Globus pallidus (tissue), 1 donor: ENCODE measurements around the gene ST6GALNAC6.
"Not testable (repeated sequence)": the region's sequence is repeated elsewhere in the genome, so short reads cannot be mapped to it uniquely, and the experiment has no call there.

ENCODE experiments used
- DNase-seq: peaks from one replicate; pipeline ENCODE4 v3.0.0-alpha.2; 2015; ENCODE audit warnings: low spot score

Gene ST6GALNAC6

GRCh38 chr9:127893392-127893791 lies 6.0 kb downstream of the ST6GALNAC6 start:
- no peak for DNase-seq

- DNase-seq, result no peak
These were observed 6.6 kb downstream of the ST6GALNAC6 start for GRCh38 chr9:127892831-127893230.

DNA sequence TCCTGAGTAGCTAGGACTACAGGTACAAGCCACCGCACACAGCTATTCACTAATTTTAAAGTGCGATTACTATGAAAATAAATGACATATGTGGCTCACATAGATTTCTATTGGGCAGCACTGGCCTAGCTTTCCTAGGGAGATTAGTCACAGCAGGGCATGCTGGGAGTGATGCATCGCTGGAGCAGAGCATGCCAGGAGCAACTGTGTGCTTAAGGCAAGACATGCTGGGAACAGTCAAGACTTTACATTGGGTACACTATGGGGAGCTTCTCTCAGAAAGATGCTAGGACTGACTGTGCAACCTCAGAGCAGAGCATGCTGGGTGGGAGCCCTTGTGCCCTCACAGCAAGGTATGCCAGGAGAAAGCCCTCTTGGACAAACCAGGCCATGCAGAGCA lies 9.3 kb downstream of the ST6GALNAC6 start:
- no peak for DNase-seq

DNA sequence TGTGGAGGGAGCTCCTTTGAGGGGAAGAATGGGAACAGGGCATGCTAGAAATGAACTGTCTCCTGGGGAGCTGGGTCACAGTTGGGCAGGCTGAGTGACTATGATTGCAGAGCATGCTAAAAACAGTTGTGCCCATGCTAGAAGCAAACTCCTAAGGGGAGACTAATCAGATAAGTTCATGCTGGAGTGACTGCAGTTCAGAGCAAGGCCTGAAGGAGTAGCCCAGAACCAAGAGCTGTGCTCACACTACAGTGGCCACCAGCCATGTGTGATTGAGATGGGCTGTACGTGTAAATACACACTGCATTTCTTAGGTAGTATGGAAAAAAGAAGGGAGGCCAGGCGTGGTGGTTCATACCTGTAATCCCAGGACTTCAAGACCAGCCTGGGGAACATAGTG lies 11.6 kb downstream of the ST6GALNAC6 start:
- no peak for DNase-seq

- DNase-seq, result no peak
These were observed 12.9 kb downstream of the ST6GALNAC6 start for GRCh38 chr9:127886401-127886972.

- no peak for DNase-seq
These were observed 13.7 kb downstream of the ST6GALNAC6 start for GRCh38 chr9:127885508-127886281.

DNA sequence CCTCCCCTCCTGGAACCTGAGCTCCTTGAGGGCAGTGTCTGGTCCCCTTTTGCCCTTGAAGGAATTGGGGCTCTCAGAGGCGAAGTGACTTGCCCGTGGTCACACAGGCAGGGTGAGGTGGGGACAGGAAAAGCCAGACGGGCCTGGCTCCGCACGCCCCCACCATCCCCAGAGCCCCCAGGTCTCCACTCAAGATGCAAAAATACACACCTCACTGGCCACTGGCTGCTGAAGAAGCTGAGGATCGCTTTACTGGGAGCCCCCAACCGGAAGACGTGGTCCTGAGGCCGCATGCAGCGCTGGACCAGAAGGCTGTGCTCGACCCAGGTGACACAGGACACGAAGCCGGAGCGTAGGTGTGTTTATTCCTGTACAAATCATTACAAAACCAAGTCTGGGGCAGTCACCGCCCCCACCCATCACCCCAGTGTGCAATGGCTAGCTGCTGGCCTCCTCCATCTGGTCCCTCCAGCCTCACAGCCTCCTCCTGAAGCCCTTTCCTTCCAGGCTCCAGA lies 14.4 kb downstream of the ST6GALNAC6 start:
- DNase-seq, result no peak

GRCh38 chr9:127884427-127884911 lies 14.9 kb downstream of the ST6GALNAC6 start:
- no peak for DNase-seq

DNA sequence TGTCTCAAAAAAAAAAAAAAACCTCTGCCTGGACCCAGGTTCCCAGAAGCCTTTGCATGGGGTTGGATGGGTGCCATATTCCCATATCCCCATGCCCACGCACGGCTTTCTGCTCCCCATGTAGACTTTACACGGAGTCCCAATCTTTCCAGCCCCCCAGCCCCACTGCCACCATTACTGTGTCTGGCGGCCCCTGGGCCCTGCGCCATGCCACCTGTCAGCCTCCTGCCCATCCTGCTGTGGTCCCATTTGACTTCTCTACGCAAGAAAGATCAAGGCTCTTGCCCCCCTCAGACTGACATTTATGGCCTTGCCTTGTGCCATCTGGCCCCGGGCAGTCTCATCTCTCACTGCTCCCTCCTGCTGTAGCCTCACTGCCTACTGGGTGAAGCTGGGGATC lies 15.4 kb downstream of the ST6GALNAC6 start:
- no peak for DNase-seq

DNA sequence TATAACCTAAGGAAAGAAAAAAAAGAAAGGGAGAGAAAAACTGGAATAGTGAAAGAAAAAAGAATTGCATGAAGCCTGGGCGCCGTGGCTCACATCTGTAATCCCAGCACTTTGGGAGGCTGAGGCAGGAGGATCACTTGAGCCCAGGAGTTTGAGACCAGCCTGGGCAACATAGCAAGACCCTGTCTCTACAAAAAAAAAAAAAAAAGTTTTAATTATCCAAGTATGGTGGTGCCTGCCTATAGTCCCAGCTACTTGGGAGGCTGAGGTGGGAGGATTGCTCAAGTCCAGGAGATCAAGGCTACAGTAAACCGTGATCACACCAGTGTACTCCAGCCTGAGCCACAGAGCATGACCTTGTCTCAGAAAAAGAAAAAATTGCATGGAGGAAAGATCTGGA lies 17.7 kb downstream of the ST6GALNAC6 start:
- not testable (repeated sequence) for DNase-seq

GRCh38 chr9:127880143-127880542 lies 19.3 kb downstream of the ST6GALNAC6 start:
- no peak for DNase-seq

- DNase-seq, result no peak
These were observed 20.6 kb downstream of the ST6GALNAC6 start for GRCh38 chr9:127878652-127879390.

DNA sequence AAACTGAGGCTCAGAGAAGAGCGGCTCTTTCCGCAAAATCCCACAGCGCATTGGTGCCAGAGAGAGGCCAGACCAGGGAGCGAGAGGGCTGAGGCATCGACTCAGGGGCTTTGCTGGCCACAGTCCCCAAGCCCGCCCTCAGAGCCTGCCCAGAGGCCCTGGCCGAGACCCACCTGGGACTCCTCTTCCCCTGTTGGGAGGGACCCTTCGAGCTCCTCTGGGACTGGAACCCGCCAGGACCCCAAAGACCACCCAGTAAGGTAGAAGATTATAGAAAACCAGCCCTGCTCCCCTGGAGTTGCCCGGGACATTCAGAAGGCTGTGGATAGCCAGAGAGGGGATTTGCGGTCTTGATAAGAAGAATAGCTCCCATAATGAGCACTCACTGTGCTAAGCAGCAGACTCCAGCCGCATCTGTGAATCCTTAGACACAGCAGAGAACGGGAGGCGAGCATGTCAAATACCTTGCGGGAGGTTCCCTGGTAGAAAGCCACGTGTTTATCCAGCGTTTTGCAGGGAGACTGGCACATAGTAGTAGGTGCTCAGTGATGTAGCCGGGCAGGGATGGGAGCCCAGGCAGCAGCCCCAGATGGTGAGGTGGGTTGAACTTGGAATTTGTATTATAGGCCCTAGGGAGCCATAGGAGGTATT lies 21.3 kb downstream of the ST6GALNAC6 start:
- DNase-seq, result no peak

GRCh38 chr9:127877566-127877998 lies 21.8 kb downstream of the ST6GALNAC6 start, which contains the start of gene AK1:
Gene AK1, minus strand, starts transcription at chr9:127877675. Its CDS starts 3,058 bp downstream, at chr9:127874617.
- peak; percentile 79 for DNase-seq

- no peak for DNase-seq
These were observed 22.4 kb downstream of the ST6GALNAC6 start for GRCh38 chr9:127876764-127877562.

GRCh38 chr9:127876026-127876763 lies 23.2 kb downstream of the ST6GALNAC6 start:
- DNase-seq, result no peak

DNA sequence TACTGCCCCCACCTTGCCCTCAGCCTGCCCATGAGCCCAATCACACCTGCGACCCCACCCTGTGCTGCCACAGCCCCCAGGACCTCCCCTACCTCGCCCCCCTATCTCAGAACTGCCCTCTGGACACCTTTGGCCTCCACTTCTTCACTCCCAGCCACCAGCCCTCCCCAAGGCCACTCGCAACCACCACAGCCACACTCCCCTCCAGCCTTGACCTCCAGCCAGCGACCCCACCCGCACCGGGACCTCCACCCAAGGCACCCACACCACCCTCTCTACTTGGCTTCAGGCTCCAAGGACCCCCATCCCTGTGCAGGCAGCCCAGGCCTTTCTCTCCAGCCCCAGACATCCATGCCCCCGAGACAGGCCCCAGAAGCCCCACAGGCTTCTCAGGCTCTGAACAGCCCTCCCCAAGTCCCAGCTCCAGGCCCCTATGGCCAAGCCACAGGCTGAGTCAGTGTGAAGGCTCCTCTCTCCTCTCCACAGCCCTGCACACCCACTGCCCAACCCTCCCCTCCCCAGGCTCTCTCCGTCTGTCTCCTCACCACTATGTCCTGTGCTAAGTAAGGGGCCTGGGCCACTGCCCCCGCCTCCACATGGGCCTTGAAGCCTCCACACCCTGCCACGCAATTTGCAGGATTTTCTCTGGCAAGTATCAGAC lies 24.0 kb downstream of the ST6GALNAC6 start:
- no peak for DNase-seq

- DNase-seq, result no peak
These were observed 24.8 kb downstream of the ST6GALNAC6 start for GRCh38 chr9:127874301-127875221.

DNA sequence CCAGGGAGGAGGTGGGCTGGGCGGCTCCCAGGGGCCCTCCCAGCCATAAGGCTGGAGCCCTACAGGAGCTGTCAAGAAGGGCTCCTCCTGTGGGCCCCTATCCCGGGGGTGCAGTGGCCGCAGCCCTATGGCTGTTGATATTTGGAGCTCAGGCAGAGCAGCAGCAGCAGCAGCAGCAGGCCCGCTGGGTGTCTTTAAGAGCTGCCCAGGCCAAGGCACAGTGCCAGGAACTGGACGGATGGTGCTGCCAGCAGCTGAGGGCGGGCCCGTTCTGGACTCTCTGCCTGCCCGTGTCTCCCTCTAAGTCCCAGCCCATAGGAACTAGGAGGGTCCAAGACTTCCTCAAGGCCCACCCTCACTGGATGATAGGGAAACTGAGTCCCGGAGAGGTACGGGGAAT lies 25.5 kb downstream of the ST6GALNAC6 start:
- peak; percentile 90 for DNase-seq
